ENCODE results near the gene NEURL2.

Gene NEURL2

GRCh38 chr20:45857114-45857881 is 33.7 kb downstream of the NEURL2 start, which contains the start of the genes ACOT8 and ZSWIM3:
TSS of gene ACOT8 (minus strand) at chr20:45857392. CDS start at chr20:45857315, 77 bp downstream.
TSS of gene ZSWIM3 (plus strand) at chr20:45857614. CDS start at chr20:45857826, 212 bp downstream.
- H3K36me3 ChIP-seq (ENCODE audit: insufficient read depth, low read length): peaks cover 16% of the 10 kb centered on the region
- peak within 1 kb of the TSS; percentile 83 for H3K27ac ChIP-seq (ENCODE audit: low read length)
- DNase-seq (peak; percentile 99), ATAC-seq (ENCODE audit: insufficient read depth, low read depth) (peak; percentile 97)
- H4K20me1 ChIP-seq (ENCODE audit: insufficient read depth, low read length): no peaks in the 10 kb centered on the region
- no peaks in the 10 kb centered on the region for H3K27me3 ChIP-seq (ENCODE audit: insufficient read depth, low read length, poor library complexity)
- TF ChIP-seq CTCF (IDR thresholded peaks at IDR 0.05; ENCODE audit: borderline replicate concordance, extremely low read depth, low read length, poor library complexity, severe bottlenecking) (no peak), EZH2 (IDR thresholded peaks at IDR 0.05; ENCODE audit: borderline replicate concordance, low read depth, low read length, severe bottlenecking) (no peak)
- H2AFZ ChIP-seq (ENCODE audit: low read depth, low read length): peak within 1 kb of the TSS; percentile 95
- H3K4me3 ChIP-seq (ENCODE audit: low read depth in 1 of 2, low read length in 2 of 2): peak within 1 kb of the TSS; percentile 93 to 94
- H3K79me2 ChIP-seq (ENCODE audit: insufficient read depth, low read length): peaks cover 46% of the 10 kb centered on the region
- H3K9ac ChIP-seq (ENCODE audit: low read depth, low read length): peak within 1 kb of the TSS; percentile 91
- H3K9me3 ChIP-seq (ENCODE audit: insufficient read depth, low read length, severe bottlenecking): no peaks in the 10 kb centered on the region
- peaks cover 47% of the 10 kb centered on the region for H3K4me1 ChIP-seq (ENCODE audit: insufficient read depth, low read length)
- H3K4me2 ChIP-seq (ENCODE audit: insufficient read depth, low read length): peak within 1 kb of the TSS; percentile 80

- Histone ChIP-seq H3K4me2 (ENCODE audit: insufficient read depth, low read length) (no peak overlapping the region), H3K4me1 (ENCODE audit: insufficient read depth, low read length) (peaks cover 36% of the 10 kb centered on the region), H2AFZ (ENCODE audit: low read depth, low read length) (no peak overlapping the region), H3K27ac (ENCODE audit: low read length) (no peak overlapping the region), H4K20me1 (ENCODE audit: insufficient read depth, low read length) (peaks cover 2% of the 10 kb centered on the region; the same call in 1 of the 2 replicates), H3K9me3 (ENCODE audit: insufficient read depth, low read length, severe bottlenecking) (no peaks in the 10 kb centered on the region), H3K36me3 (ENCODE audit: insufficient read depth, low read length) (peaks cover 30% of the 10 kb centered on the region), H3K4me3 (ENCODE audit: low read depth in 1 of 2, low read length in 2 of 2) (no peak overlapping the region), H3K79me2 (ENCODE audit: insufficient read depth, low read length) (peaks cover 37% of the 10 kb centered on the region), H3K27me3 (ENCODE audit: insufficient read depth, low read length, poor library complexity) (no peaks in the 10 kb centered on the region), H3K9ac (ENCODE audit: low read depth, low read length) (no peak overlapping the region)
- TF ChIP-seq EZH2 (IDR thresholded peaks at IDR 0.05; ENCODE audit: borderline replicate concordance, low read depth, low read length, severe bottlenecking) (no peak), CTCF (IDR thresholded peaks at IDR 0.05; ENCODE audit: borderline replicate concordance, extremely low read depth, low read length, poor library complexity, severe bottlenecking) (no peak)
- ATAC-seq (ENCODE audit: insufficient read depth, low read depth) (no peak), DNase-seq (no peak)
Observed at GRCh38 chr20:45853484-45853883, 37.5 kb downstream of the NEURL2 start.

- no peak for ATAC-seq (ENCODE audit: insufficient read depth, low read depth)
- peaks cover 35% of the 10 kb centered on the region for H3K36me3 ChIP-seq (ENCODE audit: insufficient read depth, low read length)
- TF ChIP-seq EZH2 (IDR thresholded peaks at IDR 0.05; ENCODE audit: borderline replicate concordance, low read depth, low read length, severe bottlenecking) (no peak), CTCF (IDR thresholded peaks at IDR 0.05; ENCODE audit: borderline replicate concordance, extremely low read depth, low read length, poor library complexity, severe bottlenecking) (no peak)
- H3K27me3 ChIP-seq (ENCODE audit: insufficient read depth, low read length, poor library complexity): no peaks in the 10 kb centered on the region
- no peak overlapping the region for H2AFZ ChIP-seq (ENCODE audit: low read depth, low read length)
- DNase-seq: no peak
- H3K4me1 ChIP-seq (ENCODE audit: insufficient read depth, low read length): peaks cover 25% of the 10 kb centered on the region
- peaks cover 26% of the 10 kb centered on the region for H3K79me2 ChIP-seq (ENCODE audit: insufficient read depth, low read length)
- peaks cover 3% of the 10 kb centered on the region; the same call in 1 of the 2 replicates for H4K20me1 ChIP-seq (ENCODE audit: insufficient read depth, low read length)
- H3K9ac ChIP-seq (ENCODE audit: low read depth, low read length): no peak overlapping the region
- no peak overlapping the region for H3K4me3 ChIP-seq (ENCODE audit: low read depth in 1 of 2, low read length in 2 of 2)
- no peaks in the 10 kb centered on the region for H3K9me3 ChIP-seq (ENCODE audit: insufficient read depth, low read length, severe bottlenecking)
- no peak overlapping the region for H3K4me2 ChIP-seq (ENCODE audit: insufficient read depth, low read length)
- H3K27ac ChIP-seq (ENCODE audit: low read length): no peak overlapping the region
Observed at GRCh38 chr20:45852326-45852725, 38.7 kb downstream of the NEURL2 start.

All from DND-41 (cell line).